Stimulated activated CD8-positive, alpha-beta memory T cell treated with anti-CD3 and anti-CD28 coated beads, Interleukin-4, amount 100 ng/mL, for 1 hour (primary cell): Measurements from ENCODE around the gene ABCC3.

ENCODE experiments used
- DNase-seq, 2 donors: peaks; one replicate each; pipeline ENCODE4 v3.0.0-alpha.2; 2020; ENCODE audit warnings: low read depth in 2 of 2, low spot score in 1 of 2

The ABCC3 gene

GRCh38 chr17:50642722-50643656 lies 8.3 kb downstream of the ABCC3 start:
- DNase-seq, result no peak

GRCh38 chr17:50645748-50646682 lies 11.3 kb downstream of the ABCC3 start:
- DNase-seq, result no peak

- no peak for DNase-seq
Observed at GRCh38 chr17:50647187-50647586, 12.5 kb downstream of the ABCC3 start.

- no peak for DNase-seq
Observed at GRCh38 chr17:50649042-50649908, 14.6 kb downstream of the ABCC3 start.

- no peak for DNase-seq
Observed at GRCh38 chr17:50651661-50652060, 17.0 kb downstream of the ABCC3 start.

- DNase-seq, result no peak
Observed at GRCh38 chr17:50653738-50654137, 19.1 kb downstream of the ABCC3 start.

GRCh38 chr17:50656509-50656908 lies 21.8 kb downstream of the ABCC3 start:
- DNase-seq, result no peak

- no peak for DNase-seq
Observed at GRCh38 chr17:50657054-50657453, 22.4 kb downstream of the ABCC3 start.

GRCh38 chr17:50657627-50658026 lies 22.9 kb downstream of the ABCC3 start:
- DNase-seq, result no peak

GRCh38 chr17:50658616-50659015 lies 23.9 kb downstream of the ABCC3 start:
- no peak for DNase-seq

GRCh38 chr17:50659179-50659578 lies 24.5 kb downstream of the ABCC3 start:
- DNase-seq, result no peak

- DNase-seq, result no peak
Observed at GRCh38 chr17:50660042-50660886, 25.6 kb downstream of the ABCC3 start.

- no peak for DNase-seq
Observed at GRCh38 chr17:50660887-50661345, 26.2 kb downstream of the ABCC3 start.

GRCh38 chr17:50661348-50661747 lies 26.7 kb downstream of the ABCC3 start:
- DNase-seq, result no peak

GRCh38 chr17:50661795-50662391 lies 27.2 kb downstream of the ABCC3 start:
- DNase-seq, result no peak

- no peak for DNase-seq
Observed at GRCh38 chr17:50662632-50663225, 28.0 kb downstream of the ABCC3 start.

GRCh38 chr17:50663812-50664374 lies 29.2 kb downstream of the ABCC3 start:
- DNase-seq, result no peak

- no peak for DNase-seq
Observed at GRCh38 chr17:50664788-50665458, 30.2 kb downstream of the ABCC3 start.
